IPS-NIHi7 (cell line): ENCODE data around the gene RFX2.
"Not testable (repeated sequence)": the region's sequence is repeated elsewhere in the genome, so short reads cannot be mapped to it uniquely, and the experiment has no call there.

ENCODE experiments used
- DNase-seq: peaks from one replicate; pipeline ENCODE4 v3.0.0; 2012; ENCODE audit warnings: mixed read lengths; ENCODE audit errors: extremely low spot score

RFX2 gene

GRCh38 chr19:6038634-6039405 lies 71.5 kb downstream of the RFX2 start:
- DNase-seq = no peak

- DNase-seq = no peak
These were observed 75.3 kb downstream of the RFX2 start for GRCh38 chr19:6035026-6035425.

- DNase-seq = no peak
These were observed 75.8 kb downstream of the RFX2 start for GRCh38 chr19:6034512-6034911.

- no peak for DNase-seq
These were observed 76.5 kb downstream of the RFX2 start for GRCh38 chr19:6033744-6034264.

- no peak for DNase-seq
These were observed 77.5 kb downstream of the RFX2 start for GRCh38 chr19:6032827-6033226.

GRCh38 chr19:6032381-6032780 lies 77.9 kb downstream of the RFX2 start:
- no peak for DNase-seq

- DNase-seq = no peak
These were observed 80.1 kb downstream of the RFX2 start for GRCh38 chr19:6030214-6030507.

GRCh38 chr19:6026390-6027227 lies 83.7 kb downstream of the RFX2 start:
- no peak for DNase-seq

GRCh38 chr19:6024756-6025155 lies 85.5 kb downstream of the RFX2 start:
- DNase-seq = not testable (repeated sequence)

GRCh38 chr19:6023936-6024335 lies 86.4 kb downstream of the RFX2 start:
- no peak for DNase-seq

GRCh38 chr19:6023085-6023682 lies 87.1 kb downstream of the RFX2 start:
- DNase-seq = no peak

GRCh38 chr19:6022570-6023064 lies 87.7 kb downstream of the RFX2 start:
- no peak for DNase-seq

GRCh38 chr19:6021878-6022569 lies 88.3 kb downstream of the RFX2 start:
- peak; percentile 93 for DNase-seq

GRCh38 chr19:6020972-6021805 lies 89.1 kb downstream of the RFX2 start:
- DNase-seq = no peak

GRCh38 chr19:6020166-6020882 lies 90.0 kb downstream of the RFX2 start:
- DNase-seq = no peak

- peak; percentile 86 for DNase-seq
These were observed 91.5 kb downstream of the RFX2 start for GRCh38 chr19:6018786-6019185.

GRCh38 chr19:6017576-6017975 lies 92.7 kb downstream of the RFX2 start:
- DNase-seq = no peak

- no peak for DNase-seq
These were observed 94.3 kb downstream of the RFX2 start for GRCh38 chr19:6015841-6016545.

GRCh38 chr19:6014551-6015135 lies 95.7 kb downstream of the RFX2 start:
- DNase-seq = no peak
